Glomerular visceral epithelial cell (primary cell): ENCODE data around the gene FILIP1L.

Experiments
- DNase-seq: peaks from one replicate; pipeline ENCODE4 v3.0.0-alpha.2; 2016; ENCODE audit errors: extremely low spot score

Gene FILIP1L

DNA sequence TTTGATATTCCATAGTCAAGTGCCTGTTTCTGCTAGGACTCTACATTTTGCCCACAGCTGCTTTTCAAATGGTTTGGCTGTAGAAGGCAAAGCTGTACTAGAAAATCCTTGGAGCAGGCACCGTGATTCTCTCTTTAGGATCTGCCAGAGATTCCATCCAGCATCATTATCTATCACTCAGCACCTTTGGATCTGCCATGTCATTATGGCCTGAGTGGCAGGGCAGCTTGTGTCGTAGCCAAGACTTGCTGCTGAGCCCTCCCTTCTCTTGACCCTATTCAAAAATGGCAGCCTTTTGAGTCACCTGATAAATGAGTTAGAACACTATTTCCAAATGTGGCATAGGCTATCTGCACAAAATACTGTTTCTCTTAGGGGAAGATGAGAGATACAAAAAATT, 304.7 kb downstream of the FILIP1L start:
- DNase-seq = no peak

DNA sequence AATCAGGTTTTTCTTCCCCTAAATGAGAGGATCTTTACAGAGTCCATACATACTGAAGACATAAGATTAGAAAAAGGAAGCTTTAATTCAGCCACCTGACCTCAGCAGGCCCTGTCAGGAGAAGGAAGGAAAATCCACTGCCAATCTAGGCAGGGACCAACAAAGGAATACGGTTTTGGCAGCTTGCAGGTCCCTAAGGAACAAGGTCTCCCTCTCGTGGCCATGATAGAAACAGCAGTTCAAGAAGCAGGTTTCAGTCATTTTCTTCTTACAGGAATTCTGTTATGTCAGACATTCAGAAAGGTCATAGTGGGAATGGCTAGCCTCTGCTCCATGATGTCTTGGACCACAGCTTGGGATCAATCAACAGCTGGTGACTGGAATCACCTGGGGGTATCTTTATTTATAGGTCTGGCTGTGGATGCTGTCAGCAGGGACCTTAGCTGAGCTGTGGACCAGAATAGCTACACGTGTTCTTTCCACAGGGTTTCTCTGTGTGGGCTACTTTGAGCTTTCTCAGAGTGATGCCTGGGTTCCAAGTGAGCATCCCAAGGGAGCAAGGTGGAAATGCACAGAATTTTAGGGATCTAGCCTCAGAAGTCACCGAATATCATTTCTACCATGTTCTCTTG, 306.0 kb downstream of the FILIP1L start:
- peak; percentile 81 for DNase-seq

DNA sequence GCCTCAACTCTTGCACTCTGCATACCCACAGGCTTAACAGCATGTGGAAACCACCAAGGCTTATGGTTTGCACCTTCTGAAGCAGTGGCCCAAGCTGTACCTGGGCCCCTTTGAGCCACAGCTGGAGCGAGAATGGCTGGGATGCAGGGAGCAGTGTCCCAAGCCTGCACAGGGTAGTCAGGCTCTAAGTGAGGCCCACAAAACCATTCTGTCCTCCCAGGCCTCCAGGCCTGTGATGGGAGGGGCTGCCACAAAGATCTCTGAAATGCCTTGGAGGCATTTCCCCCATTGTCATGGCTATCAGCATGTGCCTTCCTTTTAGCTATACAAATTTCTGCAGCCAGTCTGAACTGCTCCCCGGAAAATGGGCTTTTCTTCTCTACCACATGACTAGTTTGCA, 309.1 kb downstream of the FILIP1L start:
- no peak for DNase-seq

DNA sequence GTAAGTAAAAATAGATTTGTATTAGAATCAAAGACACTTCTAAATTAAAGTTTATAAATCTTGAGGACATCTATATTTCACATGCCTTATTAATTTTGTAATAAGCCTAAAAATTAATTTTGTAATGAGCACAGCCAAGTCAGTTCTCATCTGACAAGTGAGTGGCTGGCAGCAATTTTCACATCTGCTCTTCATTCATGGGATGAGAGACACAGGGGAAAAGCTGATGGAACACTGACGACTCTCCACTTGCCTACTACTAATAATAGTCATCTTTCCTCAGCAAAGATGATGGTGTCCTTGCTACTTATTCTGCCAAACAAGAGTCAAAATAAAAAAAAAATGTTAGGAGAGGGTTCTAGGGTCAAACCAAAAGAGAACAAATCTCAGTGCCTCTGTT, 311.0 kb downstream of the FILIP1L start:
- no peak for DNase-seq

DNA sequence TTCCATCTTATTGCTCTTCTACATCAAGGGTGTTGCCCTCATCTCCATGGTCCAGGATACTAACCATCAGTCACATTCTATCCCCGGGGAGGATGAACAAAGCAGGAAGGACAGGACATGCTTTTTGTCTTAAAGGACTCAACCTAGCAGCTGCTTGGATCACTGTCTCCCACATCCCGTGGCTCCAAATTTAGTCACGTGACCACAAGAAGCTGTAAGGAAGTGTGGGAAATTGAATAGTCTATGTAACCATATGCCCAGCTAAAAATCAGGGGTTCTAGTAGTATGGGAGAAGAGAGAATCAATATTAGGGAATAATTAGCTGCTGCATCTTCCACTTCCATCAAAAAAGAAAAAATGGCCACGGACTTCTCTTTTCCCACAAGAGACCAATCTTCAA, 314.9 kb downstream of the FILIP1L start:
- no peak for DNase-seq

DNA sequence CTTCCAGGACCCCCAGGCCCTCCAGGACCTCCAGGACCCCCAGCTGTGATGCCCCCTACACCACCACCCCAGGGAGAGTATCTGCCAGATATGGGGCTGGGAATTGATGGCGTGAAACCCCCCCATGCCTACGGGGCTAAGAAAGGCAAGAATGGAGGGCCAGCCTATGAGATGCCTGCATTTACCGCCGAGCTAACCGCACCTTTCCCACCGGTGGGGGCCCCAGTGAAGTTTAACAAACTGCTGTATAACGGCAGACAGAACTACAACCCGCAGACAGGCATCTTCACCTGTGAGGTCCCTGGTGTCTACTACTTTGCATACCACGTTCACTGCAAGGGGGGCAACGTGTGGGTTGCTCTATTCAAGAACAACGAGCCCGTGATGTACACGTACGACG, 318.7 kb downstream of the FILIP1L start:
- no peak for DNase-seq

DNA sequence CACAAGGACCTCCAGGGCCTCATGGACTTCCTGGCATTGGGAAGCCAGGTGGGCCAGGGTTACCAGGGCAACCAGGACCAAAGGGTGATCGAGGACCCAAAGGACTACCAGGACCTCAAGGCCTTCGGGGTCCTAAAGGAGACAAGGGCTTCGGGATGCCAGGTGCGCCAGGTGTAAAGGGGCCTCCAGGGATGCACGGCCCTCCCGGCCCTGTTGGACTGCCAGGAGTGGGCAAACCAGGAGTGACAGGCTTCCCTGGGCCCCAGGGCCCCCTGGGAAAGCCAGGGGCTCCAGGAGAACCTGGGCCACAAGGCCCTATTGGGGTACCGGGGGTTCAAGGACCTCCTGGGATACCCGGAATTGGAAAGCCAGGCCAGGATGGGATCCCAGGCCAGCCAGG, 319.8 kb downstream of the FILIP1L start:
- no peak for DNase-seq

DNA sequence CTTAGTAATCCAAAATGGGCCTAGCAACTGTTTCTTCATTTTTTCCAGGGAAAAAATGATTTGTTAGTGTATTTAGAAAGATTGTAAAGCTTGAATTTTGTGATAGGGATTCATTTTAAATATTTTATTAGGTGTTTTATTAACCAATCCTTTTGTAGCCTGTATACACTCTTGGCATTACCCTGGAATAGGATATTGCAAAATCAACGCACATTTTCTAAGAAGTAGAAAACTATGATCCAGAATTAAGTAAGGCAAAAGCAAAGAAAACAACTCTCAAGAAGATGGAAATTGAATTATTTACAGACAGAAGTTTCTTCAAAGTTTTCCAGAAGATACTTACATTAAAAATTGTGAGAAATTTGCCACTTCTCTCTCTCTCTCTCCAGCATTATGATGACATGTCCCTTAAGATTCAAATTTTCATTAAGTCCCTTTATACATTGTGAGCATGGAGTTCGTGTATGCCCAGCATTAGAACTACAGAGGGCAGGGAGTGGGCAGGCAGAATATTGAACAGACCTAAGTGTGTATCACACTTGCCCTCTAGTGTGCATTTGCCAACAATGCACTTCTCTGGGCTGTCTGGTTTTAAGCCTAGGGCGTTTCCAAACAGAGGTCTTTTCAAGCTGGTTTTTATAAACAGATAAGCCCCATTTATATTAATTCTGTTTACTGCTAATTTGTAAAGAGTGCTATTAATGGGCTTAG, 325.1 kb downstream of the FILIP1L start:
- DNase-seq = peak; percentile 77
